Lower leg skin (tissue), 3 donors: ENCODE data around the gene ASAP3.

Experiments used
- POLR2A ChIP-seq, 2 donors: fragments of 450-650 bp; IDR thresholded peaks; one replicate each; pipeline ENCODE4 v1.6.1; 2016 to 2017; ENCODE audit warnings: antibody characterized with exemption in 2 of 2, mild to moderate bottlenecking in 1 of 2, moderate library complexity in 1 of 2
- TF ChIP-seq, protein P1 (sequence below), 3 donors: fragments of 450-650 bp; IDR thresholded peaks; one replicate each; pipeline ENCODE4 v1.5.1; 2016; ENCODE audit warnings: antibody characterized with exemption in 3 of 3, mild to moderate bottlenecking in 3 of 3, moderate library complexity in 2 of 3

DNA sequence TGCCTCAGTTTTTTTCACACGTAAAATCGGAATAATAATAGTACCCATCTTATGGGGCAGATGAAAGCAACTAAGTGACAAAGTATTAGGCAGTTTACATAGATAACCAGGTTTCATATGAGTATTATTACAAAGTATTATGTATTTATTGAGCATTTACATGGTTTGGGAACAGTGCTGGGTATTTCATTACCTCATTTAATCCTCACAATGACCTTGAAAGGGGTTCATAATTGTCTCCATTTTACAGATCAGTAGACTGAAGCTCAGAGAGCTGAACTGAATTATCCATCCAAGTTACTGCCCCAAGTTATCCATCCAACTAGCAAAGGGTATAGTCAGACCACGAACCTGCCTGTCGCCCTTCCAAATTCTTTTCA is 80.6 kb downstream of the ASAP3 start:
- TF ChIP-seq, protein P1, sequence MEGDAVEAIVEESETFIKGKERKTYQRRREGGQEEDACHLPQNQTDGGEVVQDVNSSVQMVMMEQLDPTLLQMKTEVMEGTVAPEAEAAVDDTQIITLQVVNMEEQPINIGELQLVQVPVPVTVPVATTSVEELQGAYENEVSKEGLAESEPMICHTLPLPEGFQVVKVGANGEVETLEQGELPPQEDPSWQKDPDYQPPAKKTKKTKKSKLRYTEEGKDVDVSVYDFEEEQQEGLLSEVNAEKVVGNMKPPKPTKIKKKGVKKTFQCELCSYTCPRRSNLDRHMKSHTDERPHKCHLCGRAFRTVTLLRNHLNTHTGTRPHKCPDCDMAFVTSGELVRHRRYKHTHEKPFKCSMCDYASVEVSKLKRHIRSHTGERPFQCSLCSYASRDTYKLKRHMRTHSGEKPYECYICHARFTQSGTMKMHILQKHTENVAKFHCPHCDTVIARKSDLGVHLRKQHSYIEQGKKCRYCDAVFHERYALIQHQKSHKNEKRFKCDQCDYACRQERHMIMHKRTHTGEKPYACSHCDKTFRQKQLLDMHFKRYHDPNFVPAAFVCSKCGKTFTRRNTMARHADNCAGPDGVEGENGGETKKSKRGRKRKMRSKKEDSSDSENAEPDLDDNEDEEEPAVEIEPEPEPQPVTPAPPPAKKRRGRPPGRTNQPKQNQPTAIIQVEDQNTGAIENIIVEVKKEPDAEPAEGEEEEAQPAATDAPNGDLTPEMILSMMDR (IDR thresholded peaks at IDR 0.05), result no peak
- no peak for TF ChIP-seq POLR2A (IDR thresholded peaks at IDR 0.05)
